ENCODE results near the gene LBR. TPM values are rescaled to one million over a fixed set of nuclear protein-coding genes. Genes with fewer than 3 reads are reported as not detected.

The LBR gene
- total RNA-seq, result 10 to 100 TPM; 20.3 to 36.1 (median 29.6) TPM

GRCh38 chr1:225427235-225428067 is at the start of gene LBR:
Gene LBR (minus strand): TSS chr1:225428038. CDS start chr1:225424075, 3,963 bp downstream.
- H3K4me3 ChIP-seq, result peak within 1 kb of the TSS; percentile 92 to 96 (median 92)
- intact Hi-C loops (cut with DNase I; ENCODE audit: low total_unique reads), result no loop called here
- no peaks in the 10 kb centered on the region for H3K27me3 ChIP-seq
- H3K27ac ChIP-seq, result peak within 1 kb of the TSS; percentile 85 to 92
- peaks cover 4 to 5% of the 10 kb centered on the region in 2 donors for H3K4me1 ChIP-seq
- no peaks in the 10 kb centered on the region for H3K36me3 ChIP-seq
- TF ChIP-seq CTCF (IDR thresholded peaks at IDR 0.05) (no peak), POLR2A (IDR thresholded peaks at IDR 0.05) (no peak), POLR2AphosphoS5 (IDR thresholded peaks at IDR 0.05) (no peak)
- no peak for DNase-seq (ENCODE audit: low spot score in 2 of 2)
- H3K9me3 ChIP-seq, result no peaks in the 10 kb centered on the region

- TF ChIP-seq POLR2AphosphoS5 (IDR thresholded peaks at IDR 0.05) (no peak), POLR2A (IDR thresholded peaks at IDR 0.05) (no peak), CTCF (IDR thresholded peaks at IDR 0.05) (no peak)
- Histone ChIP-seq H3K27me3 (no peaks in the 10 kb centered on the region), H3K4me3 (no peak overlapping the region), H3K36me3 (no peaks in the 10 kb centered on the region), H3K4me1 (no peaks in the 10 kb centered on the region), H3K9me3 (no peaks in the 10 kb centered on the region), H3K27ac (no peak overlapping the region)
- no peak for DNase-seq (ENCODE audit: low spot score in 2 of 2)
- intact Hi-C loops (cut with DNase I; ENCODE audit: low total_unique reads), result loop anchor here (5.0 to 10.0 kb wide), 2 partner anchors 297 to 370 kb away; partner anchors contain the start of gene SRP9
Observed at GRCh38 chr1:225477296-225477911, 49.6 kb upstream of the LBR start.

DNA sequence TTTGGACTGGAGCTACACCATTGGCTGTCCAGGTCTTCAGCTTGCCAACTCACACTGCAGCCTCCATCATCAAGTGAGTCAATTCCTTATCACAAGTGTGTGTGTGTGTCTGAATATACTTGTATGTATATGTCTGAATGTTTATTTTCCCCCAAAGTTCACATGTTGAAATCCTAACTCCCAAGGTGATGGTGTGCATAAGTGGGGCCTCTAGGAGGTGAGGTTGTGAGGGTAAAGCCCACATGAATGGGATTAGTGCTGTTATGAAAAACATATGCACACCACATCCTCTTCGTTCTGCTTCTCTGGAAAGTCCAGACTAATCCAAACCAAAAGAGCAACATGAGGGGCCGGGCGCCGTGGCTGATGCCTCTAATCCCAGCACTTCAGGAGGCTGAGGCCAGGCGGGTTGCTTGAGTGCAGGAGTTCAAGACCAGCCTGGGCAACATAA is 48.7 kb upstream of the LBR start:
- H3K4me1 ChIP-seq, result no peaks in the 10 kb centered on the region
- H3K27me3 ChIP-seq, result no peaks in the 10 kb centered on the region
- H3K9me3 ChIP-seq, result no peaks in the 10 kb centered on the region
- intact Hi-C loops (cut with DNase I; ENCODE audit: low total_unique reads), result loop anchor here (5.0 to 10.0 kb wide), 2 partner anchors 298 to 371 kb away; partner anchors contain the start of gene SRP9
- TF ChIP-seq POLR2AphosphoS5 (IDR thresholded peaks at IDR 0.05), result no peak
- no peak for TF ChIP-seq POLR2A (IDR thresholded peaks at IDR 0.05)
- no peak for TF ChIP-seq CTCF (IDR thresholded peaks at IDR 0.05)
- no peak overlapping the region for H3K27ac ChIP-seq
- H3K36me3 ChIP-seq, result no peaks in the 10 kb centered on the region
- peak in 1 of 2 donors; percentile 12 for DNase-seq (ENCODE audit: low spot score in 2 of 2)
- no peak overlapping the region for H3K4me3 ChIP-seq

DNA sequence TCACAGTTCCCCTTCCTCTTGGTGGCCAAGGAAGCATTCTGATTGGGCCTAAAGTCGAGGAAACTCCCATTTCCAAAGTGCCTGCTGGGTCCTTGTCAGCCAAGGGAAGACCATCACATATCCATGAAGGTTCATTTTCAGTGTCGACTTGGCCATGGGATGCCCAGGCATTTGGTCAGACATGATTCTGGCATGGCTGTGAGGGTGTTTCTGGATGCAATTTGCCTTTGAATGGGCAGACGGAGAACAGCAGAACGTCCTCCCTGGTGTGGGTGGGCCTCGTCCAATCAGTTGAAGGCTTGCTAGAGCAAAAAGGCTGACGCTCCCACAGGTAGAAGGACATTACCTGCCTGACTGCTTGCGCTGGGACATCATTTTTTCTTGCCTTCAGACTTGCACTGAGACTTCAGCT is 48.3 kb upstream of the LBR start:
- DNase-seq (ENCODE audit: low spot score in 2 of 2), result peak in 1 of 2 donors; percentile 13

More for the DNA sequence above, 48.3 kb upstream of the LBR start:
- intact Hi-C loops (cut with DNase I; ENCODE audit: low total_unique reads), result loop anchor here (5.0 to 10.0 kb wide), 2 partner anchors 299 to 371 kb away; partner anchors contain the start of gene SRP9
- Histone ChIP-seq H3K9me3 (no peaks in the 10 kb centered on the region), H3K4me3 (no peak overlapping the region), H3K36me3 (no peaks in the 10 kb centered on the region), H3K27ac (no peak overlapping the region), H3K27me3 (no peaks in the 10 kb centered on the region), H3K4me1 (no peaks in the 10 kb centered on the region)
- TF ChIP-seq POLR2A (IDR thresholded peaks at IDR 0.05) (no peak), CTCF (IDR thresholded peaks at IDR 0.05) (no peak), POLR2AphosphoS5 (IDR thresholded peaks at IDR 0.05) (no peak)
